HG03354 (cell line): ENCODE data around the gene SMYD1.
A peak's percentile ranks its signal among the peaks of the same experiment; 100 is the strongest.

Experiments used
- ATAC-seq: cut with Tn5 transposase; IDR thresholded peaks from one replicate; pipeline ENCODE4 v1.9.1; 2021; ENCODE audit warnings: mild to moderate bottlenecking; ENCODE audit not compliant: unreplicated experiment, poor library complexity, severe bottlenecking

SMYD1 gene

DNA sequence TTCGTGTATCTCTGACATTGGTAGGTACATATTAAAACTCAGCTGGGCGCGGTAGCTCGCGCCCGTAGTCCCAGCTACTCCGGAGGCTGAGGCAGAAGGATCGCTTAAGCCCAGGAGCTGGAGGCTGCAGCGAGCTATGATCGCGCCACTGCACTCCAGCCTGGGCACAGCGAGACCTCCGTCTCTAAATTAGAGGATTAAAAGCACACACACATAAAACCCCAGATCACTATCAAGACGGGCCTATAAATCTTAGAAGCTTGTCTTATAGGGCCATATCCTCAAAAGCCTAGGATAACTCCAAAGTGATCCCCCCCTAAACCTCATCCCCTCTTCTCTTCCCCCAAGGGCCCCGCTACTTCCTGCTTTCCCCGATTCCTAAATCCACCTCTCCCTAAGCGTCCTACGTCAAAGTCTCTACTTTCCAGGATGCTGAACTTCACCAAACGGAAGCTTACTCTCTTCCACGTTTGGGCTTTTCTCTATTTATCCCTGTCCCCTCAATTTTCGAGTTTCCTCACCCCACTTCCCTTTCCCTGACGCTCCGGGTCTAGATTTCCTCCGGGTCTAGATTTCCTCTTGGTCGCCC lies 12.7 kb upstream of the SMYD1 start:
- no peak for ATAC-seq

DNA sequence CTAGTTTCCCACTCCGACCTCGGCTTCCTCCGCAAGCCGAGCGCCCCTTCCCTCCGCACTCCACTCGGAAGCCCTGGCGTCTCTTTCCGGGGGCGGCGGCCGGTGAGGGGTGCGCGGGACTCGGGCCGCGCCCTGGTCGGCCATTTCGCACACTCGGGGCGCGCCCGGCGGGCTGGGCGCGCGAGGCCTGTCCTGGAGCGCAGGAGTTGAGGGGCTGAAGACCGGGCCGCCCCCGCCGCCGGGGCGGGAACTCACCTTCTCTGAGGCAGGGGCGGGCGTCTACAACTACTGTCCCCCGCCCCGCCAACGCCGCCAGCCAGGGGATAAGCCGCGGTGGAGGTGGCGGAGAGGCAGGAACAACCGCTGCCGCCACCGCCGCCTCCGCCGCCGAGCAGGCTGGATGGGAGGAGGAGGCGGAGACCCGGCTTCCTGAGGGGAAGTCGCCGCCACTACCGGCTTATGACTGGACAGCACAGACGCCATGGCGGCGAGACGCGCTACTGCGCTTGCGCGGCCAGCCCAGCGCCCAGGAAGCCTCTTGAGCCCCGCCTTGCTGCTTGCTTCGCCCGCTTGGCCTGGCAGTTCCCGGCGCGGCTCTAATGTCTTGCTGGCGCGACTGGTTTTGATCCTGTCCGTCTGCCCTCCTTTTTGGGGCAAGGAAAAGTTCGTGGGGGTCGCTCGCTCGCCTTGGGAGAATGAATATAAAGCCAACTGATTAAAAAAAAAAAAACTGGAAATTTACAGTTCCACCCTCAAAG lies 12.1 kb upstream of the SMYD1 start, which contains the start of gene KRCC1:
Gene KRCC1 (minus strand): TSS at position 413 of the 758 bp plus-strand sequence. CDS start 27,220 bp downstream, outside the sequence.
- peak; percentile 94 for ATAC-seq

DNA sequence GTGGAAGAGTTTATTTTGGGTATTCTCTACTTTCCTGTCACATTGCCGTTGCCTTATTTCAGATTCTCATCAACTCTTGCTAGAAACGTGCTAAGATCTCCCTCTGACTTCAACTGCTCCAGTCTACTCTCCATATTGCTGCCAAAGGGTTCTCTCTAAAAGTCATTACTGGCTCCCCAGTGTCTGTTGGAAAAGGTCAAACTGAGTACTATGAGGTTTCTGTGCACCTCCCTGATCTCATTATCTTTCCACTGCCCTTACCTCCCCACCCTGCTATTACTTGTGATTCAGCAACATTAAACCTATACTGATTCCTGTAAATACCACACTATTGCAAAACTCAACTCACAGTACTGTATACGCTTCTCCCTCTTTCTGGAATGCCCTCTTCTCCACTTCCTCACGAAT lies 10.2 kb upstream of the SMYD1 start:
- ATAC-seq = no peak

DNA sequence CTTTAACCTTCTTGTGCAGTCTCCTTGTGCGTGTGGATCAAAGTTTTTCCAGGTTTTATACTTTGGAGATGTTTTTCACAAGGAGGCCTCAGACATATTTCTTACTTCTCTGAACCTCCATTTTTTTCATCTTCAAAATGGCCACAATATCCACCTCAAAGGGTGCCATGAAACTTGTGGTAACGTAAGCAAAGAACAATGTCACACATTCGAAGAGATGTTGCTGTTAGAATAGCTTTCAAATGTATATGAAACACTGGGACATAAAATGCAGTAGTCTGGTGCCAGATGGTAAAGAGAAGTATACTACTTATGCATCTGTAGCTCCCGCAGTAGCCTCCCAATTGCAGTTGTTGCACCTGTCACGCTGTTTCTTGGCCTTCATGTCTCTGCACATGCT lies 9.4 kb upstream of the SMYD1 start:
- ATAC-seq = no peak

DNA sequence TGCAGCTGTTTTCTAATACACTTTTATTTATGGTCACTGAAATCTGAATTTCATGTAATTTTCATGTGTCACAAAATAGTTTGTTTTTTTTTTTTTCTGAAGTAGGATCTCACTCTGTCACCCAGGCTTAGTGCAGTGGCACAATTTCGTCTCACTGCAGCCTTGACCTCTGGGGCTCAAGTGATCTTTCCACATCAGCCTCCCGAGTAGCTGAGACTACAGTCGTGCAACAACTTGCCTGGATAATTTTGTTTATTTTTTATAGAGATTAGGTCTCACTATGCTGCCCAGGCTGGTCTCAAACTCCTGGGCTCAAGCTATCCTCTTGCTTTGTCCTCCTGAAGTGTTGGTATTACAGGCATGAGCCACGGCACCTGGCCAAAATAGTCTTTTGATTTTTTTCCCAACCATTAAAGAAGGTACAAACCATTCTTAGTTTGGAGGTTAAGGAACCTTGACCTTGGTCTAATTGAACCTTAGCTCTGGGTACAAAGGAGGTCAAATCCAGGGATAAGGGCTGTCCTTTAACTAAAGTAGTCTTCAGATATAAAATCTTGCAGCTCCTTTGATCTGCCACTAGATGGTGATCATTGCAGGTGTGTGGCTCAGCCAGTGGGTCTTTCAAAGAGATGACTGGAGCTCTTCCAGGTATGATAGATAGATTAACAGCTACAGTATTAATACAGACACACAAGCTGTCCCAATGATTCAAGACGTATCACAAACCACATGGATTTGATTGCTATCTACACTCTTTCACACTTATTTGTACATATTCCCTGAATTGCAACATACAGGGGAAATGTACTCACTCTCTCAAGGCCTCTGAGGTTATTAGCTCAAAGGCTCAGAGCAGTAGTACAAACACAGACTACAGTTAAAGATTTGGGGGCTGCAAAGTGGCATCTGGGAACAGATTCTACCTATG lies 7.4 kb upstream of the SMYD1 start:
- no peak for ATAC-seq

DNA sequence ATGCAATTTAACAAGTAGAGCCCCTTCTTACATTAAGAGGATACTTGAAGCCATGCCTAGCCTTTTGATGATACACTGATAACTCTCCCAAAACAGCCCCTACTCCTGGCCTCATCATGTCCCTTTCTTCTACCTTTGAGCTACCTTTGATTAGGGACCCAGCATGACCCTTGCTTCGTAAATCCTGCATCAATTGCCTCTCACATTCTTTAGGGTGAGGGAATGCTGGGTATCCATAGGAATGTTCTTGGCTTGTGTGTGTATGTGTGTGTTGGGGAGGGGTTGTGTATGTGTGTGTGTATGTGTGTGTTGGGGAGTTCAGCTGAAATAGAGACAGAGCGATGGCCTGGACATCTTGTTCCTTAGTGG lies 6.7 kb upstream of the SMYD1 start:
- ATAC-seq = no peak

DNA sequence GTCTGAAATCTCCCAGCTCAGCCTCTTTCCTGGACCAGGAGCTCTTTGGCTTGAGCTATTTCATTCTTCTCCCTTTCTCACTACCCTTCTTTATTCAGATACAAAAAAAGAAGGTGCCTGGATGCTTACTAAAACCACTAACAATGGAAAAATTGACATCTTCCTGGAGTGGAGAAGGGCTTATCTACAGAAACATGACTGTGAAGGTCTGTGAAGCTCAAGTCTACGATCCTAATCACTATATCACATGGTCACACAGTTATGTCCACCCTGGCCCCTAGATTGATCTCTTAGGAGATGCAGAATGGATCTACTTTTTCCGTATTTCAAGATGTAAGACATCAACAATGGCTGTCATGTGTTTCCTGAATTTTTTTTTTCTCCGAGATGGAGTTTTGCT lies 6.3 kb upstream of the SMYD1 start:
- no peak for ATAC-seq

DNA sequence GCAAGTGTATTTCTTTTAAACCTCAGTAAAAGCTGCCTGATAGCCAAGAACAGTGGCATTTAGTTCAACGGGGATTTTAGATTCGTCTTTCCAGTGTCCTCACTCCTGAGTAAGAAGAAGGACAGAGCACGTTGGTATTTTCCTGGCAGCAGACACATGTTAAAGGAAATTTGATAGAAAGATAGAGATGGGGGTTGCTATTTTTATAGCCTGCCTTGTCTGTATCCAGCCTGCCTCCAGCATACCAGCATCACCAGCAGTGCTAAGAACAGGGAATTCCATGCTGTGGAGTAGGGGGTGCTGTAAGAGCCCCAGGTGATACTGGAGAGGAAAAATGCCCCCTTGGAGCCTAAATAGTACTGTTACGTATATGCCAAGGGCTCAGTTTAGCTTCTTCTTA lies 1.1 kb upstream of the SMYD1 start:
- ATAC-seq = no peak

DNA sequence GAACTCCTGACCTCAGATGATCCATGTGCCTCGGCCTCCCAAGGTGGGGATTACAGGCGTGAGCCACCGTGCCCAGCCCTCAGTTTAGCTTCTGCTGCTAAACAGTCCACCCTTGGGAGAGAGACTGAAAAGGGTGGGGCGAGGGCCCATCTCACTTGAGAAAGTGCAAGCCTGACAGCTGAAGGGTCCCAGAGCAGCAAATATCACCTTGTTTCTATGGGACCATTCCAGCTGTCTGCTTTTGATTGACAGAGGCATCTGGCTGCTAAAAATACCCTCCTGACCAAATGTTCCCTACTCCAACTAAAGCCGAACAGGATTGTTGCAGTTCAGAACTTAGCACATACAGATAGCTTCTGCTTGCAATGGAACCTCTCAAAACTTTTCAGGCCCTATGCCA lies 436 bp upstream of the SMYD1 start:
- ATAC-seq = no peak

DNA sequence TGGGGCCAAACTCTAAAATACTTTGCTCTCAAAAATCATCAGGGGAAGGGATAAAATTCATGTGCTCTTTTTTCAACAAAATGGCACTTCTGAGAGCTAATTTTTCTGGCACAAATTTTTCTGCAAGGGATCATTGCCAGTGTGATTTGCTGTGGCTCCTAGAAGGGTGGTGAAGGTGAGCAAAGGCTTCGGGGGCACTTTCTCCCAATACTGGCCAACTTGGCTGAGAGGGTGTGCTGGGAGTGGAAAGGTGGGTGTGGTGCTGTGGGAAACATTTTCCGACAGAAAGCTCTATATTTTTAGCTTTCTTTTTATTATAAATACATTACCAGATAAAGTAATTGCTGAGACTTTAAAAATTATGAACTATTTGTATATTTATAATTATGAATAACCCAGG lies 419 bp downstream of the SMYD1 start:
- ATAC-seq = no peak

DNA sequence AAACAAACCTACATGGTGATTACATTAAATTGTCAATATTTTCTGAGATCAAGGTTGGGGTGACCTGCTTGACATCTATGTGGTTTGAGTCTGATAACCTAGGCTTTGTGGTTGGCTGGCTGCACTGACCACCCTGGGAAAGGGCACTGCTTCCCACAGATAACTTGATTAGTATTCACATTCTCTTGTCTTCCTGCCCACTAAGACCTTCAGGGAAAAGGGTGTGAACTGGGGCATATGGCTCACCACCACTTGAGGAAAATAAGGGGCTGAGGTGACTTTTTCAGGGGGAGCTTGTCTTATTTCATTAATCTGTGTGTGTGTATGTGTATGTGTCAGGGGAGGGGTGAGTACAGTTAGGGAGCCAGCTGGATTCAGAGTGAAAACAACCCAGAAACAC lies 1.5 kb downstream of the SMYD1 start:
- ATAC-seq = no peak

DNA sequence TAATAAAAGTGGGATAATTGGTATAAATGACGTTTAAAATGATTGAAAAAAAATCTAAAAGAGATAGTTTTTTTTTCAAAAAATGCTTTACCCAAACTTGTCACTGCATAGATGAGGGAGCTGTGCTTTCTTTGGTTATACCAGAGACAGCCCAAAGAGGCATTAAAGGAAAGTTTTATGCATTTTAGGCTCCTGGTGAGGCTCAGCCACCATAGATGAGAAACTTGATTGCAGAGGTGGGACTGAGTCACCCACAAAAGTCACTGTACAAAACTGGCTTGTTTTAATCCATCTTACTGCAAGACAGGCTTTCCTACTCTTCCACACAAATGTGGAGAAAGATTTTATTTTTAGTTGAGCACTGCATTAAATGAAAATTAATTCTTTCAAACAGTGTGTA lies 2.4 kb downstream of the SMYD1 start:
- ATAC-seq = no peak

DNA sequence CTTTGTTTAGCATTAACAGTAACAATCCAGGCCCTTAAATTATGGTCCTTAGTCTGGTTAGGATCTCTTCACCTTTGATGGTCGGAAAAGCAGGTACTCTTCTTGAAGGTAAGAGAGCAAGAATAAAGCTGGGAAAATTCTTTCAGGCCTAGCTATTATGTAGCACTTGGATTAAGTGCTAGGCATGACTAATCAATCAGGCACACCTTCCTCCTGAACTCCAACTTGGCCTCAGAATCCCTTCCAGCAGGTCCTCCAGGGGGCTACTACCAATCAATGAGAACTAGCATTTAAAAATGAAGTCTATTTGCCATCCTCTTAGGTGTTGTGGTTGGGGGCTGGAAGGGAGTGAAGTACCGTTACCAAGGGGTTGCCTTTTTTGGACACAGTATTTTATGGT lies 3.7 kb downstream of the SMYD1 start:
- no peak for ATAC-seq

DNA sequence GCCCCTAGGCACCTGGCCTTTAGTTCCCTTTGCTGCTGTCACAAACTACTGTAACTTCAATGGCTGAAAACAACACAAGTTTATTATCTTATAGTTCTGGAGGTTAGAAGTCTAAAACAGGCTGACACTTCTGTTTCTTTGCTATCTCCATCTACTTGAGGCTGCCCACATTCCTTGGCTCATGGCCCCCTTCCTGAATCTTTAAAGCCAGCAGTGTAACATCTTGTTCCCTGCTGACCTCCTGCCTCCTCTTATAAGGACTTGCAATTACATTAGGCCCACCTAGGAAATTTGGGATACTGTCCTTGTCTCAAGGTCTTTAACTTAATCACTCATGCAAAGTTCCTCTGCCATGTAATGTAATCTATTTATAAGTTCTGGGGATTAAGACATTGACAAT lies 6.5 kb downstream of the SMYD1 start:
- ATAC-seq = no peak

DNA sequence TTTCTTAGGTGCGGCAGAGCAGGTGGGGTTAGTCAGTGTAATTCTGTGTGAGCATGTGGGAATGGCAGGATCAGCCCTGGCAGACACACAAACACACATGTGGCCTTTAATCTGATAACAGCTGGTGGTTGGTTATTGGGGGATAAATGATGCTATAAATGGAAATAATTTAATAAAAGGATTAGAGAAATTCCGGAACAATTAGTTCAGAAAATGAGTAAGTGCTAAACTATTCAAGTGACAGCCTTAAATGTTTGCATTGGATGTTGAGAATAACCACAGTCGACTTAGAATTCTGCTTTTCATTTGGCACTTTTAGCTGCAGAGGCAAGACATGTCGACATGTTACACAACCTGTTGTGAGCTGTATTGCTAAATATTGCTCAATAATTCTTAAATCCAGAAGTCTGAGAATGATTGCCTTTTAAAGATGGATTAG lies 7.2 kb downstream of the SMYD1 start:
- ATAC-seq = no peak

DNA sequence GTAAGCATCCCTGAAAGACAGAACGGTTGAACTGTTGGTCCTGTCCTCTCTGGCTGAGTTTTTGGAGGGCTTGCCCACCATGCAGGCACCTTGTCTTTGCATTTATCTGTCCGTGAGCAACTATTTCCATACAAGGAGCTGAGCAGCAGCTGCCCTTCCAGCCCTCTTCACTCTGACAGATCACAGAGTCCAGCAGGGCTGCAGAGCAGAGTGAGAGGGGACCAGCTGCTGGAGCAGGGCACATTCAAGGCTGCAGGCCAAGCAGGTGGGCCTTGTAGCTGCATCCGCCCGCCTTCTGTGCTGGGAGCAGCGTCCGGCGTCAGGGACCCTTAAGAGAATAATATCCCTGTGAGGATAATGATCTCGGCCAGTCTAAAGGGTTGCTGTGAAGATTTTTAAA lies 9.5 kb downstream of the SMYD1 start:
- no peak for ATAC-seq

DNA sequence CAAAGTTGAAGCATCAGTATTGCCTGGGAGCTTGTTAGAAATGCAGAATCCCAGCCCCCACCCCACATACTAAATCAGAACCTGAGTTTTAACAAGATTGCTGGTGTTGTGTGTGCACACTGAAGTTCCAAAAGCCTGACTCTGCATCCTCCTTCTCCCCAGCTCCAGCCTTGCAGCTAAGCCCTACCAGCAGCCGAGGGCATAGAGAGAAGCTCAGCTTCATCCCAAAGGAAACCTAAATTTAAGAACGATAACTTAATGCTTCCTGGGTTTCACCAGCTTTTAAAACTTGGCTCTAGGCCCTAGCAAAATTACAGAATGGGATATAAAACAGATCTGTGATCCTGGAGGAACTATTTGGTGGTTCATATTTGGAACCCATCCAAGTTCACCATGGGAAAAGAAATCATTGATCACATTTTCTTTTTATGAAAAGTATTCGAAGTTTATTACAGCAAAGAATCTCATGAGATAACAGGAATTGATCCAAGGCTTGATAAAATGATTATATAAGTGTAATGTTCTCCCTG lies 11.1 kb downstream of the SMYD1 start:
- no peak for ATAC-seq

DNA sequence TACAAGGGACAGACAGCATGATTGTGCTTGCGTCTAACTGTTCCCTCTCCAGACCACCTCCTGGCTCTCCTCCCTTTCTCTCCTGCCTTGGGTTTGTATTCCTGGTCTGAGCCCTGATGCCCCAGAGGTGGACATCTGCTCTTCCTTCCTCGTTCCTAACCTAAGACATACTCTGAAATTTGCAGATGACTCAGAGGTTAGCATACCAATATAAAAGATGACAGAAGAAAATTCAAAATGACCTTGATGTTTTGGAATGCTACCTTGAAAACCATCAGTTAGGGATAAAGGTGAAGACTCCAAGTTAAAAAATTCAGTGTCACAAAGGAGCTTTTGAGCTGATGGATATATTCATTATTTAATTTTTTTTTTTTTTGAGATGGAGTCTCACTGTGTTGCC lies 12.9 kb downstream of the SMYD1 start:
- ATAC-seq = no peak

DNA sequence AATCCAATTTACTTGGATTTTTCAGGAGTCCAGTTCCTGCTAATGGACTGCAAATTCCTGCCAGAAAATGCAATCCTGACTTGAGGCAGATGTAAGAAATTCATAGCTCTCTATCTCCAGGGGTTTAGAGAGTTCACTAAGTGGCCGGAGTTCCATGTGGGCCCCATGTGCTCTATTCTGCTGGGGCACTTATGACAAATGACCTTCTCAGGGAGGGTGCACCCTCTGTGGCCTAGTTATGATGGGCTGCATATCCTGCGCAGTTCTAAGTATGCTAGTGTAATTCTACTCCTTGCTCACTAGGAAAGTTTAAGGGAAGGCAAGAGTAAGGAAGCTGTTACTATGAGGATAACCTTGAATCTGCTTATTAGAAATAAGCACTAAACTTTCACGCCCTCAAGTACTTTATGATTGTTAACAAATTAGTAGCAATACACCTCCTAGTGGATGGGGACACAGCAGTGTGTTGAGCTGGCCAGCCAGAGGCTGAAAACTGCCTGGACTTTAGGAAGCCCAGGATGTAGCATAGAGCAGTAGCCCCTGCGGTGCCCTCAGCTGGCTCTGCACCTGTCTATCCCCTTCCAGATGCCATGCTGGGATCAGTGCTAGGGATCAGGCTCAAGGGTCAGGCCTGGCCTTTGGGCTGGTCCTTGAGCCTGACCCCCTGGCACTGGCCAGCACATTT lies 14.4 kb downstream of the SMYD1 start:
- no peak for ATAC-seq

DNA sequence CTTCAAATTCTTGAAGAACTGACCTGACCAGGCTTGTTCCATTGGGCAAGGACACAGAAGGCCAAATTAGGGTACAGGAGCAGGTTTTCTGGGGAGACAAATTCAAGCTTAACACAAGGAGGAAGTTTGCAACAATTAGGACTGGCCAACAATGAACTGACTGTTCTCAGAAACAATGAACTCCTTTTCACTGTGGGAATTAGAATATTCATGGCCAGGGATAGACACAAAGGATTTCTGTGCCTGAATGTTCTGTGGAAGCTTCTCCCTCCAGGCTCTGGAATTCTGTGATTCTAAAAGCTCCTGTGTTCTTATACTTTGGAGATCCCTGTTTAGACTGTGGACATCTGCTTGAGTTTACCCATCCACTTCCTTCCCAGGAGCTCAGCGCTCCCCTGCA lies 15.2 kb downstream of the SMYD1 start:
- no peak for ATAC-seq
